SK-N-SH (cell line): ENCODE measurements around the gene SYNPR. TPM values are rescaled to one million over a fixed set of nuclear protein-coding genes. Genes with fewer than 3 reads are reported as not detected.

Source experiments
- CTCF ChIA-PET: fragments of 300-600, 350-600 bp; formaldehyde crosslinking; extraction: SDS; loops from one replicate; lab custom pipeline; 2021; lab: Yijun Ruan, JAX
- POLR2A ChIA-PET: fragments of 350-600 bp; sonication (Branson Sonifier 250); formaldehyde crosslinking; extraction: SDS; loops from one replicate; lab custom pipeline; 2020; ENCODE audit warnings: antibody characterized with exemption, inconsistent platforms; lab: Yijun Ruan, JAX
- DNase-seq: peaks from one replicate; pipeline ENCODE4 v3.0.0; 2012
- H2AFZ ChIP-seq: fragments of 200-600 bp; sonication (generic); 2 replicates; pipeline ENCODE4 v1.8.1; 2016; ENCODE audit warnings: antibody characterized with exemption, mild to moderate bottlenecking, low read depth
- H3F3A ChIP-seq: fragments of 200-600 bp; sonication (generic); replicated peaks from 2 replicates; pipeline ENCODE3; 2016; ENCODE audit warnings: antibody characterized with exemption, mild to moderate bottlenecking; ENCODE audit not compliant: insufficient read depth
- H3K27ac ChIP-seq, 2 experiments: fragments of 200-500 bp in 1 of 2; fragments of 200-600 bp in 1 of 2; sonication (Bioruptor generic) in 1 of 2; sonication (generic), shearing (Covaris generic) in 1 of 2; 2 replicates each; pipeline versions ENCODE4 v1.5.1 to v1.6.1; 2014 to 2016; ENCODE audit warnings: low read depth in 2 of 2, inconsistent platforms in 1 of 2, low read length in 1 of 2, mild to moderate bottlenecking in 1 of 2, mixed read lengths in 1 of 2
- H3K27me3 ChIP-seq: fragments of 200-600 bp; sonication (generic), shearing (Covaris generic); 2 replicates; pipeline ENCODE4 v1.6.1; 2016; ENCODE audit warnings: mixed run types; ENCODE audit not compliant: insufficient read depth
- H3K36me3 ChIP-seq, 2 experiments: fragments of 200-500 bp in 1 of 2; fragments of 200-600 bp in 1 of 2; sonication (Bioruptor generic) in 1 of 2; sonication (generic) in 1 of 2; replicated peaks in 1 of 2; 2 replicates each; pipeline versions ENCODE3 to v1.5.1; 2014 to 2016; ENCODE audit warnings: low read length in 1 of 2, mild to moderate bottlenecking in 1 of 2; ENCODE audit not compliant: insufficient read depth in 2 of 2, control insufficient read depth in 1 of 2
- H3K4me1 ChIP-seq, 2 experiments: fragments of 200-500 bp in 1 of 2; fragments of 200-600 bp in 1 of 2; sonication (Bioruptor generic) in 1 of 2; sonication (generic), shearing (Covaris generic) in 1 of 2; 2 replicates each; pipeline versions ENCODE4 v1.5.1 to v1.6.1; 2014 to 2016; ENCODE audit warnings: low read depth in 1 of 2, low read length in 1 of 2, mixed run types in 1 of 2; ENCODE audit not compliant: insufficient read depth in 2 of 2, control insufficient read depth in 1 of 2
- H3K4me2 ChIP-seq: fragments of 200-600 bp; sonication (generic), shearing (Covaris generic); 2 replicates; pipeline ENCODE4 v1.6.1; 2017; ENCODE audit warnings: mixed run types
- H3K4me3 ChIP-seq, 2 experiments: fragments of 200-500 bp in 1 of 2; fragments of 200-600 bp in 1 of 2; sonication (Bioruptor generic) in 1 of 2; sonication (generic), shearing (Covaris generic) in 1 of 2; 2 replicates each; pipeline versions ENCODE4 v1.5.1 to v1.8.1; 2014 to 2016; ENCODE audit warnings: low read depth in 2 of 2, inconsistent platforms in 1 of 2, low read length in 1 of 2, mild to moderate bottlenecking in 1 of 2, mixed read lengths in 1 of 2, moderate library complexity in 1 of 2
- H3K79me2 ChIP-seq: fragments of 200-600 bp; sonication (generic); 2 replicates; pipeline ENCODE4 v1.8.1; 2017; ENCODE audit warnings: mild to moderate bottlenecking; ENCODE audit not compliant: insufficient read depth
- H3K9ac ChIP-seq: fragments of 200-600 bp; sonication (generic); 2 replicates; pipeline ENCODE4 v1.6.1; 2017; ENCODE audit warnings: mixed run types
- H3K9me2 ChIP-seq: fragments of 200-600 bp; sonication (generic); 2 replicates; pipeline ENCODE4 v1.6.1; 2017; ENCODE audit warnings: mixed run types
- H3K9me3 ChIP-seq: fragments of 200-600 bp; sonication (generic); 2 replicates; pipeline ENCODE4 v1.6.1; 2017; ENCODE audit warnings: mixed run types, mild to moderate bottlenecking, moderate library complexity
- H4K20me1 ChIP-seq: fragments of 200-600 bp; sonication (generic); 2 replicates; pipeline ENCODE4 v1.6.1; 2017; ENCODE audit warnings: mild to moderate bottlenecking, mixed run types; ENCODE audit not compliant: insufficient read depth
- EP300 ChIP-seq, 2 experiments: IDR thresholded peaks; 2 replicates each; pipeline versions ENCODE4 v1.4.0 to v1.6.1; 2012; ENCODE audit warnings: borderline replicate concordance in 1 of 2, low read depth in 1 of 2, low read length in 1 of 2
- FOSL2 ChIP-seq: IDR thresholded peaks from 2 replicates; pipeline ENCODE4 v1.4.0; 2012; ENCODE audit warnings: low read depth, mild to moderate bottlenecking, moderate library complexity, borderline replicate concordance
- FOXJ3 ChIP-seq: sonication (generic); formaldehyde crosslinking; IDR thresholded peaks from 2 replicates; pipeline ENCODE4 v1.5.1; 2020; ENCODE audit warnings: mild to moderate bottlenecking, missing genetic modification reagents
- FOXM1 ChIP-seq: IDR thresholded peaks from 2 replicates; pipeline ENCODE4 v1.4.0; 2012; ENCODE audit warnings: low read depth, mild to moderate bottlenecking
- JUND ChIP-seq: IDR thresholded peaks from 2 replicates; pipeline ENCODE4 v1.4.0; 2012
- MEF2A ChIP-seq: IDR thresholded peaks from 2 replicates; pipeline ENCODE4 v1.4.0; 2012; ENCODE audit warnings: low read depth, borderline replicate concordance
- MXI1 ChIP-seq: IDR thresholded peaks from 2 replicates; pipeline ENCODE4 v1.6.1; 2012; ENCODE audit warnings: mild to moderate bottlenecking, low read depth, low read length, improper control_type of control experiment
- RAD21 ChIP-seq: IDR thresholded peaks from 2 replicates; pipeline ENCODE4 v1.6.1; 2012; ENCODE audit warnings: mild to moderate bottlenecking, low read length
- RCOR1 ChIP-seq: fragments of 150-350 bp; IDR thresholded peaks from 2 replicates; pipeline ENCODE4 v1.6.1; 2017; ENCODE audit warnings: antibody characterized with exemption, low read length
- SIN3A ChIP-seq: IDR thresholded peaks from 2 replicates; pipeline ENCODE4 v1.6.1; 2012; ENCODE audit warnings: low read depth, mild to moderate bottlenecking, low read length, moderate library complexity, borderline replicate concordance
- SMC3 ChIP-seq: IDR thresholded peaks from 2 replicates; pipeline ENCODE4 v1.6.1; 2012; ENCODE audit warnings: low read depth, low read length, improper control_type of control experiment
- YY1 ChIP-seq: IDR thresholded peaks from 2 replicates; pipeline ENCODE4 v1.4.0; 2012; ENCODE audit warnings: low read depth, mild to moderate bottlenecking
- polyA plus RNA-seq, 3 experiments: library from polyadenylated mRNA; depleted of rRNA; stranded (reverse); fragments of >200 nt; gene quantifications; 2 replicates each; pipeline ENCODE4 v1.2.3, GENCODE V29; 2012
- TF ChIP-seq, protein P1 (sequence below): fragments of 200-600 bp; sonication (generic); IDR thresholded peaks from 2 replicates; pipeline ENCODE4 v1.6.1; 2017; ENCODE audit warnings: antibody characterized with exemption, mild to moderate bottlenecking, moderate library complexity
- TF ChIP-seq, protein P2 (sequence below): fragments of 150-350 bp; IDR thresholded peaks from 2 replicates; pipeline ENCODE4 v1.6.1; 2016; ENCODE audit warnings: mild to moderate bottlenecking, low read depth, low read length
- TF ChIP-seq, protein P3 (sequence below): IDR thresholded peaks from 2 replicates; pipeline ENCODE4 v1.4.0; 2012; ENCODE audit warnings: low read depth
- TF ChIP-seq, protein P4 (sequence below): IDR thresholded peaks from 2 replicates; pipeline ENCODE4 v1.4.0; 2012; ENCODE audit warnings: low read depth, borderline replicate concordance
- TF ChIP-seq, protein P5 (sequence below): IDR thresholded peaks from 2 replicates; pipeline ENCODE4 v1.4.0; 2012; ENCODE audit warnings: low read depth, borderline replicate concordance

SYNPR gene
- polyA plus RNA-seq, 1 of the 3 experiments (the other 2 are of a cell fraction) = not detected

DNA sequence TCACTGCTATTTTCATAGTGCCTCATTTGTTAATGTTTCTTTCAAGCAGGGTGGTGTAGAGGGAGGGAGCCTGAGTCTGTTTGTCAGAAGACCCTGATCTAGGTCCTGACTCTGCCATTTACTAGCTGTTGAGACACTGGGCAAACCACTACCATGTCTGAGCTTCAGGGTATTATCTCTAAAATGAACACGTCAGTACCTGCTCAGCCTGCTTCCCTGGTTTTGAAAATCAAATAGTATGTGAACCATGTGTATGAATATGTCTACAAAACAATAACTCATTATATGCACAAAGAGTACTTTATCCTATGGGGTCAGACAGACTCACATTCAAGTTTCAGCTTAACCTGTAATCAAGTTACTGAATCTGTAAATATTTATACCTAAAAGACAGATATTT, 25.1 kb downstream of the SYNPR start (continued):
- no peak for TF ChIP-seq RAD21
- TF ChIP-seq, protein P1, sequence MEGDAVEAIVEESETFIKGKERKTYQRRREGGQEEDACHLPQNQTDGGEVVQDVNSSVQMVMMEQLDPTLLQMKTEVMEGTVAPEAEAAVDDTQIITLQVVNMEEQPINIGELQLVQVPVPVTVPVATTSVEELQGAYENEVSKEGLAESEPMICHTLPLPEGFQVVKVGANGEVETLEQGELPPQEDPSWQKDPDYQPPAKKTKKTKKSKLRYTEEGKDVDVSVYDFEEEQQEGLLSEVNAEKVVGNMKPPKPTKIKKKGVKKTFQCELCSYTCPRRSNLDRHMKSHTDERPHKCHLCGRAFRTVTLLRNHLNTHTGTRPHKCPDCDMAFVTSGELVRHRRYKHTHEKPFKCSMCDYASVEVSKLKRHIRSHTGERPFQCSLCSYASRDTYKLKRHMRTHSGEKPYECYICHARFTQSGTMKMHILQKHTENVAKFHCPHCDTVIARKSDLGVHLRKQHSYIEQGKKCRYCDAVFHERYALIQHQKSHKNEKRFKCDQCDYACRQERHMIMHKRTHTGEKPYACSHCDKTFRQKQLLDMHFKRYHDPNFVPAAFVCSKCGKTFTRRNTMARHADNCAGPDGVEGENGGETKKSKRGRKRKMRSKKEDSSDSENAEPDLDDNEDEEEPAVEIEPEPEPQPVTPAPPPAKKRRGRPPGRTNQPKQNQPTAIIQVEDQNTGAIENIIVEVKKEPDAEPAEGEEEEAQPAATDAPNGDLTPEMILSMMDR = no peak

DNA sequence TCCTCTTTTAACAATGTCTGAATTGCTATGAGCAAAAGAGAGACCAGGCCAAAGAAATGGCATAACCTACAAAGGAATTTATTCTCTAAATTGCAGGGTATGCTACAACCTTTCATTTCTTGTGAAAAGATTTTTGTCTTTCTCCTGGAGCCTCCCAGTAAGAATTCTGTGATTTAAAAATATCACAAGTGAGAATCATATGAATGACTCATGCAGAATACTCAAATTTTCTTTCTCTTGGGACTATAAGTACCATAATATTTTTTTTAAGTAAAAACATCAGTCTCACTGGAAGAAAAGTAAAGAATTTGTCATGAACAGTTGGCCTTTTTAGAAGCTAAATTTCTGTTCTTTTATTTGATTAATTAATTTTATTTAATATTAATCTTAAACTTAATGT, 26.3 kb downstream of the SYNPR start:
- Histone ChIP-seq H3K4me2 (no peak overlapping the region), H3K79me2 (no peaks in the 10 kb centered on the region), H3K36me3 (no peaks in the 10 kb centered on the region), H3K4me3 (no peak overlapping the region), H3K27me3 (no peaks in the 10 kb centered on the region), H3F3A (no peaks in the 10 kb centered on the region), H3K27ac (no peak overlapping the region), H4K20me1 (no peaks in the 10 kb centered on the region), H3K9ac (no peak overlapping the region), H3K4me1 (no peaks in the 10 kb centered on the region), H3K9me3 (no peaks in the 10 kb centered on the region), H2AFZ (no peak overlapping the region), H3K9me2 (no peaks in the 10 kb centered on the region)
- ChIA-PET POLR2A (no interaction called here), CTCF (interaction anchor here (1.0 kb wide), 1 partner anchor 36 kb away, joined by 3 read pairs; no protein-coding TSS in a partner anchor)
- no peak for DNase-seq
- TF ChIP-seq JUND (no peak), SMC3 (no peak), RCOR1 (no peak), SIN3A (no peak), MXI1 (no peak), FOXJ3 (CRISPR knock-in tag) (no peak), EP300 (IDR thresholded peaks at IDR 0.05; ENCODE audit: borderline replicate concordance in 1 of 2, low read depth in 1 of 2, low read length in 1 of 2) (no peak), YY1 (no peak), MEF2A (no peak), FOXM1 (no peak), FOSL2 (no peak)
- TF ChIP-seq, protein P2, sequence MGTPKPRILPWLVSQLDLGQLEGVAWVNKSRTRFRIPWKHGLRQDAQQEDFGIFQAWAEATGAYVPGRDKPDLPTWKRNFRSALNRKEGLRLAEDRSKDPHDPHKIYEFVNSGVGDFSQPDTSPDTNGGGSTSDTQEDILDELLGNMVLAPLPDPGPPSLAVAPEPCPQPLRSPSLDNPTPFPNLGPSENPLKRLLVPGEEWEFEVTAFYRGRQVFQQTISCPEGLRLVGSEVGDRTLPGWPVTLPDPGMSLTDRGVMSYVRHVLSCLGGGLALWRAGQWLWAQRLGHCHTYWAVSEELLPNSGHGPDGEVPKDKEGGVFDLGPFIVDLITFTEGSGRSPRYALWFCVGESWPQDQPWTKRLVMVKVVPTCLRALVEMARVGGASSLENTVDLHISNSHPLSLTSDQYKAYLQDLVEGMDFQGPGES = no peak
- TF ChIP-seq, protein P3, sequence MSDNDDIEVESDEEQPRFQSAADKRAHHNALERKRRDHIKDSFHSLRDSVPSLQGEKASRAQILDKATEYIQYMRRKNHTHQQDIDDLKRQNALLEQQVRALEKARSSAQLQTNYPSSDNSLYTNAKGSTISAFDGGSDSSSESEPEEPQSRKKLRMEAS = no peak
- TF ChIP-seq, protein P4, sequence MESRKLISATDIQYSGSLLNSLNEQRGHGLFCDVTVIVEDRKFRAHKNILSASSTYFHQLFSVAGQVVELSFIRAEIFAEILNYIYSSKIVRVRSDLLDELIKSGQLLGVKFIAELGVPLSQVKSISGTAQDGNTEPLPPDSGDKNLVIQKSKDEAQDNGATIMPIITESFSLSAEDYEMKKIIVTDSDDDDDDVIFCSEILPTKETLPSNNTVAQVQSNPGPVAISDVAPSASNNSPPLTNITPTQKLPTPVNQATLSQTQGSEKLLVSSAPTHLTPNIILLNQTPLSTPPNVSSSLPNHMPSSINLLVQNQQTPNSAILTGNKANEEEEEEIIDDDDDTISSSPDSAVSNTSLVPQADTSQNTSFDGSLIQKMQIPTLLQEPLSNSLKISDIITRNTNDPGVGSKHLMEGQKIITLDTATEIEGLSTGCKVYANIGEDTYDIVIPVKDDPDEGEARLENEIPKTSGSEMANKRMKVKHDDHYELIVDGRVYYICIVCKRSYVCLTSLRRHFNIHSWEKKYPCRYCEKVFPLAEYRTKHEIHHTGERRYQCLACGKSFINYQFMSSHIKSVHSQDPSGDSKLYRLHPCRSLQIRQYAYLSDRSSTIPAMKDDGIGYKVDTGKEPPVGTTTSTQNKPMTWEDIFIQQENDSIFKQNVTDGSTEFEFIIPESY = no peak
- TF ChIP-seq, protein P1 = no peak
- TF ChIP-seq, protein P5, sequence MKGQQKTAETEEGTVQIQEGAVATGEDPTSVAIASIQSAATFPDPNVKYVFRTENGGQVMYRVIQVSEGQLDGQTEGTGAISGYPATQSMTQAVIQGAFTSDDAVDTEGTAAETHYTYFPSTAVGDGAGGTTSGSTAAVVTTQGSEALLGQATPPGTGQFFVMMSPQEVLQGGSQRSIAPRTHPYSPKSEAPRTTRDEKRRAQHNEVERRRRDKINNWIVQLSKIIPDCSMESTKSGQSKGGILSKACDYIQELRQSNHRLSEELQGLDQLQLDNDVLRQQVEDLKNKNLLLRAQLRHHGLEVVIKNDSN = no peak
